ENCODE measurements around the gene NCK1. TPM values are rescaled to one million over a fixed set of nuclear protein-coding genes. Genes with fewer than 3 reads are reported as not detected.

NCK1 gene
- total RNA-seq, 4 donors from 2014 or later: 48.4 to 85.3 (median 60.2) TPM

DNA sequence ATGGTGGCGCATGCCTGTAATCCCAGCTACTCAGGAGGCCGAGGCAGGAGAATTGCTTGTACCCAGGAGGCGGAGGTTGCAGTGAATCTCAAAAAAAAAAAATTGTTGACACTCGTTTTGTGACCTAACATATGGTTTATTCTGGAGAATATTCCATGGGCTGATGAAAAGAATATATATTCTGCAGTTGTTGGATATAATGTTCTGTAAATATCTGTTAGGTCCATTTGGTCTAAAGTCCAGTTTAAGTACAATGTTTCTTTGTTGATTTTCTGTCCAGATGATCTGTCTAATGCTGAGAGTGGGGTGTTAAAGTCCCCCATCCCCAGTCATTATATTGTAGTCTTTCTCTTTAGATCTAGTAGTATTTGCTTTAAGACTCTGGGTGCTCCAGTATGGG lies 111.3 kb downstream of the NCK1 start:
- no peaks in the 10 kb centered on the region for H3K27me3 ChIP-seq
- no peak for DNase-seq
- H3K9me3 ChIP-seq: peaks cover 0 to 6% of the 10 kb centered on the region in 2 donors
- no peak overlapping the region for H3K4me3 ChIP-seq
- no peaks in the 10 kb centered on the region for H3K36me3 ChIP-seq
- intact Hi-C loops (cut with DNase I; ENCODE audit: low total_unique reads): no loop called here
- no peak overlapping the region for H3K27ac ChIP-seq
- TF ChIP-seq, protein P1, sequence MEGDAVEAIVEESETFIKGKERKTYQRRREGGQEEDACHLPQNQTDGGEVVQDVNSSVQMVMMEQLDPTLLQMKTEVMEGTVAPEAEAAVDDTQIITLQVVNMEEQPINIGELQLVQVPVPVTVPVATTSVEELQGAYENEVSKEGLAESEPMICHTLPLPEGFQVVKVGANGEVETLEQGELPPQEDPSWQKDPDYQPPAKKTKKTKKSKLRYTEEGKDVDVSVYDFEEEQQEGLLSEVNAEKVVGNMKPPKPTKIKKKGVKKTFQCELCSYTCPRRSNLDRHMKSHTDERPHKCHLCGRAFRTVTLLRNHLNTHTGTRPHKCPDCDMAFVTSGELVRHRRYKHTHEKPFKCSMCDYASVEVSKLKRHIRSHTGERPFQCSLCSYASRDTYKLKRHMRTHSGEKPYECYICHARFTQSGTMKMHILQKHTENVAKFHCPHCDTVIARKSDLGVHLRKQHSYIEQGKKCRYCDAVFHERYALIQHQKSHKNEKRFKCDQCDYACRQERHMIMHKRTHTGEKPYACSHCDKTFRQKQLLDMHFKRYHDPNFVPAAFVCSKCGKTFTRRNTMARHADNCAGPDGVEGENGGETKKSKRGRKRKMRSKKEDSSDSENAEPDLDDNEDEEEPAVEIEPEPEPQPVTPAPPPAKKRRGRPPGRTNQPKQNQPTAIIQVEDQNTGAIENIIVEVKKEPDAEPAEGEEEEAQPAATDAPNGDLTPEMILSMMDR (IDR thresholded peaks at IDR 0.05): no peak
- TF ChIP-seq POLR2A (IDR thresholded peaks at IDR 0.05): no peak
- H3K4me1 ChIP-seq: no peaks in the 10 kb centered on the region

DNA sequence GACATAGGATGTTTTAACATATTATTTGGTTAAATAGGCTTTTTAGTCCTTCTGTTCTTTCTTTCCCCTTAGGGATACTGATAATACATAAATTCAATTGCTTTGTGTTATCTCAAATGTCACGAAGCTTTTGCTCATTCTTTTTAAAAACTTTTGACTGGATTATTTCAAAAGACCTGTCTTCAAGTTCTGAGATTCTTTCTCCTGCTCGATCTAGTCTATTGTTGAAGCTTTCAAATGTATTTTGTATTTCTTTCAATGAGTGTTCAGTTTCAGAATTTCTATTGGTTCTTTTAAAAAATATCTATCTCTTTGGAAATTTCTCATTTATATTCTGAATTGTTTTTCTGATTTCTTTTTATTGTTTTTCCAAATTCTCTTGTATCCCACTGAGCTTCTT lies 112.7 kb downstream of the NCK1 start:
- Histone ChIP-seq H3K36me3 (no peaks in the 10 kb centered on the region), H3K9me3 (peaks cover 0 to 6% of the 10 kb centered on the region in 2 donors), H3K4me1 (no peaks in the 10 kb centered on the region), H3K27me3 (no peaks in the 10 kb centered on the region), H3K4me3 (no peak overlapping the region), H3K27ac (no peak overlapping the region)
- intact Hi-C loops (cut with DNase I; ENCODE audit: low total_unique reads): no loop called here
- TF ChIP-seq, protein P1 (IDR thresholded peaks at IDR 0.05): no peak
- no peak for TF ChIP-seq POLR2A (IDR thresholded peaks at IDR 0.05)
- DNase-seq: no peak

DNA sequence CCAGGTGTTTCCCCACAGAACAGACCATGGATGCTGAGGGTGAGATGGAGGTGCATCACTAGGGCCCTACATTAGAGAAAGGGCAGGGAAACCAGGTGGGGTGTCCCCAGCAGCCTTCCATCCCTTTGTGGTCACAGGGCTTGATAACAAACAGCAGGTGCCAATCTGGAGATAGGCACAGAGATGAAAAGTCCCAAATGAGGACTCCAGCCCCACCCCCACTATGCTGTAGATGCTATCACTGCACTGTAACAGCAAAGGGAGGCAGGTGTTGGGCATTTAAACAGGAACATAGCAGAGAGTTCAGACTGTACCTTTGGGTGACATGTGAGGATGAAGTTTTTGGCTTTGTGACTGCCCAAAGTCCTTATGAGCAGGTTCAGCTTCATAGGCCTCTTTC lies 117.2 kb downstream of the NCK1 start:
- no peaks in the 10 kb centered on the region for H3K36me3 ChIP-seq
- no peak for DNase-seq
- intact Hi-C loops (cut with DNase I; ENCODE audit: low total_unique reads): no loop called here
- H3K9me3 ChIP-seq: peaks cover 0 to 4% of the 10 kb centered on the region in 2 donors
- H3K27me3 ChIP-seq: no peaks in the 10 kb centered on the region
- no peak overlapping the region for H3K4me3 ChIP-seq
- no peaks in the 10 kb centered on the region for H3K4me1 ChIP-seq
- TF ChIP-seq POLR2A (IDR thresholded peaks at IDR 0.05): no peak
- TF ChIP-seq, protein P1 (IDR thresholded peaks at IDR 0.05): no peak
- no peak overlapping the region for H3K27ac ChIP-seq

DNA sequence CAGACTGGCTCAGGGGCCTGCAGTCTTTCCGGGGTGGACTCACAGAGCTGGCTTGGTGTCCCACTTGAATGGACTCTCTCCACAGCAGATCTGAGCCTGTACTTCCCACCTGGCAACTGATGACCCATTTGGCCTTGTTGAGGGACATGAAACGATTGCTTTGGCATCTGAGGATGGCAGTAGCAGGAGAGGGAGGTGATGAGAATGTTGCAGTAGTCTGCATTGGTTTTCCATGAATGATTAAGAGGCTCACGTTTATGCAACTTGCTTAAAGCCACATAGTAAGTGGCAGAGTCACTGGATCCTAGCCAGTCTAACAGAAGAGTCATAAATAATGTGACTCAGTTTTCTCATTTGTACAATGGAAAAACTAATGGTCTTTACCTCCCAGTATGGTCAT lies 117.7 kb downstream of the NCK1 start:
- intact Hi-C loops (cut with DNase I; ENCODE audit: low total_unique reads): no loop called here
- Histone ChIP-seq H3K36me3 (no peaks in the 10 kb centered on the region), H3K27me3 (no peaks in the 10 kb centered on the region), H3K4me3 (no peak overlapping the region), H3K9me3 (no peaks in the 10 kb centered on the region), H3K27ac (no peak overlapping the region), H3K4me1 (no peaks in the 10 kb centered on the region)
- no peak for DNase-seq
- TF ChIP-seq POLR2A (IDR thresholded peaks at IDR 0.05): no peak
- TF ChIP-seq, protein P1 (IDR thresholded peaks at IDR 0.05): no peak

DNA sequence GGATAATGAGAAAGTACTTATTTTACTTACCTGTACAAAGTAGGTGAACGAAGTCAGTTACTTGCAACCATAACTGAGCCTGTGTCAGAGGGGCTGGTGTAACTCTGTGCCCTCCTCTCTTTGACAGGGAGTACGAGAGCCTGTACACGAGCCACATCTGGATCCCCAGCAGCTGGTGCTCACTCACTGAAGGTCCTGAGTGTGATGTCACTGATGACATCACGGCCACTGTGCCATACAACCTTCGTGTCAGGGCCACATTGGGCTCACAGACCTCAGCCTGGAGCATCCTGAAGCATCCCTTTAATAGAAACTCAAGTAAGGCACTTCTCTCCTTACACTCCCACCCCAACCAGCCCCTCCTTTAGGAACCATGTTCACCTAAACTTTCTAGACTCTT lies 120.0 kb downstream of the NCK1 start:
- intact Hi-C loops (cut with DNase I; ENCODE audit: low total_unique reads): no loop called here

More for the DNA sequence above, 120.0 kb downstream of the NCK1 start:
- Histone ChIP-seq H3K9me3 (no peaks in the 10 kb centered on the region), H3K36me3 (no peaks in the 10 kb centered on the region), H3K27me3 (no peaks in the 10 kb centered on the region), H3K4me1 (no peaks in the 10 kb centered on the region), H3K4me3 (no peak overlapping the region), H3K27ac (no peak overlapping the region)
- TF ChIP-seq POLR2A (IDR thresholded peaks at IDR 0.05): no peak
- TF ChIP-seq, protein P1 (IDR thresholded peaks at IDR 0.05): no peak
- no peak for DNase-seq

Data from uterus (tissue), 4 donors.